D341Med (cell line): ENCODE data around the gene GPRIN3.

Source experiments
- DNase-seq: peaks from one replicate; pipeline ENCODE4 v3.0.0; 2012; ENCODE audit warnings: low spot score

The GPRIN3 gene

GRCh38 chr4:89307446-89308160 lies at the start of gene GPRIN3:
GPRIN3 (minus strand) TSS chr4:89307800; CDS start chr4:89250110, 57,690 bp downstream.
- DNase-seq = peak; percentile 93

- DNase-seq = no peak
These were observed 49.7 kb upstream of the GPRIN3 start for GRCh38 chr4:89357340-89357739.

- no peak for DNase-seq
These were observed 48.5 kb upstream of the GPRIN3 start for GRCh38 chr4:89356086-89356485.

- DNase-seq = no peak
These were observed 45.9 kb upstream of the GPRIN3 start for GRCh38 chr4:89353514-89353913.

GRCh38 chr4:89352541-89352940 lies 44.9 kb upstream of the GPRIN3 start:
- no peak for DNase-seq

- no peak for DNase-seq
These were observed 43.6 kb upstream of the GPRIN3 start for GRCh38 chr4:89351201-89351600.

GRCh38 chr4:89347363-89348025 lies 39.9 kb upstream of the GPRIN3 start:
- DNase-seq = no peak

GRCh38 chr4:89344571-89344970 lies 37.0 kb upstream of the GPRIN3 start:
- DNase-seq = no peak

- no peak for DNase-seq
These were observed 30.6 kb upstream of the GPRIN3 start for GRCh38 chr4:89338206-89338605.

GRCh38 chr4:89337681-89338080 lies 30.1 kb upstream of the GPRIN3 start:
- DNase-seq = no peak

- DNase-seq = no peak
These were observed 29.3 kb upstream of the GPRIN3 start for GRCh38 chr4:89336818-89337420.

- no peak for DNase-seq
These were observed 27.2 kb upstream of the GPRIN3 start for GRCh38 chr4:89334830-89335229.

GRCh38 chr4:89334311-89334710 lies 26.7 kb upstream of the GPRIN3 start:
- no peak for DNase-seq

- DNase-seq = no peak
These were observed 24.3 kb upstream of the GPRIN3 start for GRCh38 chr4:89331686-89332544.

- no peak for DNase-seq
These were observed 23.6 kb upstream of the GPRIN3 start for GRCh38 chr4:89331197-89331596.

- no peak for DNase-seq
These were observed 21.7 kb upstream of the GPRIN3 start for GRCh38 chr4:89329280-89329679.

GRCh38 chr4:89324671-89325070 lies 17.1 kb upstream of the GPRIN3 start:
- no peak for DNase-seq

GRCh38 chr4:89322671-89323070 lies 15.1 kb upstream of the GPRIN3 start:
- no peak for DNase-seq

- no peak for DNase-seq
These were observed 12.2 kb upstream of the GPRIN3 start for GRCh38 chr4:89319756-89320155.

GRCh38 chr4:89316931-89317366 lies 9.3 kb upstream of the GPRIN3 start:
- no peak for DNase-seq

- DNase-seq = no peak
These were observed 8.6 kb upstream of the GPRIN3 start for GRCh38 chr4:89316211-89316610.

- no peak for DNase-seq
These were observed 6.7 kb upstream of the GPRIN3 start for GRCh38 chr4:89314291-89314690.
